Stimulated activated CD4-positive, alpha-beta T cell treated with anti-CD3 and anti-CD28 coated beads, TNF-alpha, amount 100 ng/mL, for 48 hours (primary cell): ENCODE data around the gene TMEM80.
A peak's percentile ranks its signal among the peaks of the same experiment; 100 is the strongest.

Source experiments
- DNase-seq, 3 donors: peaks; one replicate each; pipeline ENCODE4 v3.0.0-alpha.2; 2020; ENCODE audit warnings: low read depth in 3 of 3

TMEM80 gene

DNA sequence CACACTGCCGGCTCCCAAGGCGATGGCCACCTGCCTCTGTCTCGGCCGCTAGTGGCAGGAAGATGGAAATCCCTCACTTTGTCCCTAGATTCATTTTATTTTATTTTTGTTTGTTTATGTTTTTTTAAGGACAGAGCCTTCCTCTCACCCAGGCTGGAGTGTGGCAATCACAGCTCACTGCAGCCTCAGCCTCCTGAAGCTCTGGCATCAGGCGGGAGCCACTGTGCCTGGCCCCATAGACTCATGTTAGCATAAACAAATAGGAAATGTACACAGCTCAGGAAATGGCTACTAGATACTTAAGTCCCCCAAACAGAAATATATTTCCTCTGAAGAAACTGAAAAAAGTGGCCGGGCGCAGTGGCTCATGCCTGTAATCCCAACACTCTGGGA lies 3.5 kb downstream of the TMEM80 start:
- DNase-seq = no peak

DNA sequence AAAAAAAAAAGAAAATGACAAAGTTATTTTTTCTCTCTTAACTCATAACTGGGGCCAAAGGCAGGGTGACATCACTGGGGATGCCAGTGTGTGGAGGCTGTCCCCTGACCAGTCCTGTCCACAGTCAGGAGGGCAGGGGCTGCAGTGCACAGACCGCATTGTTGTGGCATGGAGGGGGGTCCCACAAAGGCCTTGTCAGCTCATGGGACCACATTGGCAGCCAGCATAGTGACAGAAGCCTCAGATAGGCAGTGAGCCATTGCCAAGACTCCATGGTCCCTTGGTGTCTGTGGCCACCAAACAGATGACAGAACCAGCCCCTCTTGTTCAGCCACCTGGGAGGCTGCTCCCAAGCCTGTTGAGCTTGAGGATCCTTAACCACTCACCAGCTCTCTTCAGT lies 4.1 kb downstream of the TMEM80 start:
- no peak for DNase-seq

DNA sequence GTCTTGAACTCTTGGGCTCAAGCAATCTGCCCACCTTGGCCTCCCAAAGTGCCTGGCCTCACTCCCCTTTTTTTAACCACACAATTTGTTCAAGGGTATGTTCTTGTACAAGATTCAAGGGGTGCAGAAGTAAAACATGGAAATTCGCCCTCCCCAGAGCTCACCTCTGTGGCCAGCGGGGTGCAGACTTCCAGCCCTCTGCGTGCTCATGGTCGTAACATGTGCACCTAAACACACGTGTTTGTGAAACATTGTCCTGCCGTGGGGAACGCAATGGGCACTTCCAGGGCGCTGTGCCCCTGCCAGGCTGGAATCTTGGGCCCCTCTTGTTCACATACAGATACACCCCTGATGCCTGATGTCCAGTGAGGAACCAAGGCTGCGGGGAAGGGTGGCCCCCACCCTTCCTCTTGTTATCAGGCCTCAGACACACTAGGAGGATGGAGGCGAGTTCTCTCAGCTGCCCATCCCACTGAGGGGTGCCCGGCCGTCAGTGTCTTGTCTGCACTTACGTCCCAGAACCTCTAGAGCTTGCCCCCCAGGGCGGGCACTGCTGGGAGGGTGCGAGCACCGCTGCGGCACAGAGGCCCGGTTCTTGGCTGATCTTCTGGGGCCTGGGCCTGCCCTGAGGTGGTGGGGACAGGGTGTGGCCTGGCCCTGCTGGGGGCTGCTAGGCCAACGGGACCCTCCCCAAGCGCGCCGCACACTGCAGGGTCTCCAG lies 6.3 kb downstream of the TMEM80 start:
- DNase-seq = no peak

DNA sequence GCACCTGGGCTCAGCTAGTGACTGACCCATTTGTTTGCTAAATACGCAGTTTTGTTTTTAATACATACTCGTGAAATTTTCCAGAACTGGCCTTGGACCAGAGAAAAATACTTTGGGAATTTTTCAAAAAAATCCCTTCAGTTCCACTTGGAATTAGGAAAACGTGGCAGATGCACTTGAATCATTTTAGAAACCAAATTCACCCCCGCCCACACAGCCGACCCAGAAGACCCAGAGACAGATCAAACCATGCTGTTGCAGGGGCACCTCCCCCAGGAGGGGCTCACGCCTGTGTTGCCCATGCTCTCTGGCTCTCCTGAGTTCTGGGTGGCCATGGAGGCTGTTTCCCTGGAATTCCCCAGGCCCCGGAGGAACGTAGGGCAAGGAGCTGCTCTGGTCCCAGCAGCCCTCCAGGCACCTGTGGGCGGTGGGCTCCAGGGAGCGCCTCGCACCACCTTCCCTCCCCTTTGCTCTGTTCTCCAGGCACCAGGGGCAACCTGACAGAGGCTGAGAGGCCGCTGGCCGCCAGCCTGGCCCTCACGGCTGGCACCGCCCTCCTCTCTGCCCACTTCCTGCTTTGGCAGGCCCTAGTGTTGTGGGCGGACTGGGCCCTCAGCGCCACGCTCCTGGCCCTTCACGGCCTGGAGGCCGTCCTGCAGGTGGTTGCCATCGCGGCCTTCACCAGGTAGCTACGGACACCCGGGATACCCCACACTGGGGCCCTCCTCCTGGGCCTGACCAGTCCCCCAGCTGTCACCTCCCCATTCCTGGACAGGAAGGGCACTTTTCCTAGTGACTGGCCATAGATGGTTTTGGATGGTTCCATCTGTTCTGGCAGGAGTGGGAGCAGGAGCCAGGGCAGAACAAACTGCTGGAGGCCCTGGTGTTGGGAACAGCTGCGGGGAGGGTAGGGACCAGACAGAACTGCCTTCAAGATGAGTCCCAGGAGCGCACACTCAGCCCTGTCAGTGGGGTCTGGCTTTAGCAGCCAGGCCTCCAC lies 7.1 kb downstream of the TMEM80 start:
- DNase-seq = no peak

DNA sequence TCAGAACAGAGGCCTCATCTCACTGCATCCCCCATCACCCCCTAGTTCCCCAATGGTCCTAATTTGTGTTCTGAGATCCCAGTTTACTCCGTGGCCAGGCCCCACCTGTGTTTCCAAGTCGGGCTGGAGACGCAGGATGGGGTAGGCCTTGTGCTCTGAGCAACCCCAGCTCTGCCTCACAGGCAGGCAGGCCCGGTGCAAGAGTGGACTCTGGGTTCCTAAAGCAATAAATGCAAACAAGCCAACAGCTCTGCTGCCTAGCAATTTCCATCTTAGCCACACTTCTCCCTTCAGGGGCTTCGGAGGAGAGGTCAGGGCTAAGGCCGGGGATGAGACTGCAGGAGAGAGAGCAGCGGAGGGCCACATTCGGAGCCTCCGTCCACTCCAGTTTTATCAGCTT lies 7.9 kb downstream of the TMEM80 start:
- no peak for DNase-seq

DNA sequence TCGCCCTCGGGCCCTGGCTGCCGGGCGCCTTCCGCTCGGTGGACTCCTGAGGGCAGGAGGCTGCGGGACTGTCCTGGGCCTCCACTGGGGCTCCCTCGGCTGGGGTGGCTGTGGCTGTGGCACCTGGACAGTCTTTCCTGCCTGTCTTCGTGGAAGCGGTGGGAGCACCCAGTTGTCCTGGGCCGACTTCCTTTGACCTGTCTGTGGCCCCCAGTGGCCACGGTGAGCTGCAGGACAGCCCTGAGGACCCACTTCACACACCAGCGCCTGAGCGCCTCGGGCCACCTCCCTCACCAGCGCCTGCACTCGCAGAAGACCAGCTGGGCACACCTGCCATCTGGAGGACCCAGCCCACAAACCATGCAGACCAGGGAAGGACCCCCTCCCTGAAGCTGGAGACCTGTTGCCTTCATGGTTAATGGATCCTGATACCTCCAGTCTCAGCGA lies 8.6 kb downstream of the TMEM80 start:
- no peak for DNase-seq

DNA sequence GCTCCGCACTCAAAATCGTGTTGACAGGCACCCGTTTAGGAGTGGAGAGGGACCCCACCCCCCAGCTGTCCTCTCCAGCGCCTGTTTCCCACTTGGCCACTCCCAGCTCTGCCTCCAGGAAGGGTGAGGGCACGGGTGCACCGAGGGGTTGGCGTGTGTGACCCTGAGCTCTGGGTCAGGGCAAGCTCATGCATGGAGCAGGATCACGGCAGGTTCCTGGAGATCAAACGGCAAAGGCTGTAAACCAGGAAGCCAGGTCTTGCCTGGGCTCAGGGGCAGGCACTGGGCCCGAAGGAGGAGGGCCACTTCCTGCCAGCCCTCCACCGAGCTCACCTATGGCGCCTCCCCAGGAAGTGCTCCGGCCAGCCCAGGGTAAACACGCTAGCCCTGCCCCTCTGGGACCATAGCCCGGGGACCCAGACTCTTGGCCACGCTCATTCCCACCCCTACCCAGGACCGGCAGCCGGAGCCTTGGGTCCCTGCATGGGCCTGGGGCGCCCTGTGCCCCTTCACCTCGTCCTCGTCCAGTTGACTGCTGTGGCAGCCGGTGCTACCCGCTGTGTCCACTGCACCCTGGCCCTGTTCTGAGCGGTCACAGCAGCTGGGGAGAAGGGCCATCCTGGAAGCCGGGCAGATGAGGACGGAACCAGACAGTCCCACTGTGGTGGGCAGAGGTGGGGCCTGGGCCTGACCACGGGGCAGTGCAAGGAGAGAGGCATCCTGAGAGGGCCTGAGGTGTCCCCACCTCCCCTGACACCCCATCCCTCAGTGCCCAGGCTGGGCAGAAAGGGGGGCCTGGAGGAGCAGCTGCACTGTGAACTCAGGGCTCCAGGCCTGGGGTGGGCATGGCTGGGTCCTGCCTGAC lies 9.4 kb downstream of the TMEM80 start:
- DNase-seq = no peak

DNA sequence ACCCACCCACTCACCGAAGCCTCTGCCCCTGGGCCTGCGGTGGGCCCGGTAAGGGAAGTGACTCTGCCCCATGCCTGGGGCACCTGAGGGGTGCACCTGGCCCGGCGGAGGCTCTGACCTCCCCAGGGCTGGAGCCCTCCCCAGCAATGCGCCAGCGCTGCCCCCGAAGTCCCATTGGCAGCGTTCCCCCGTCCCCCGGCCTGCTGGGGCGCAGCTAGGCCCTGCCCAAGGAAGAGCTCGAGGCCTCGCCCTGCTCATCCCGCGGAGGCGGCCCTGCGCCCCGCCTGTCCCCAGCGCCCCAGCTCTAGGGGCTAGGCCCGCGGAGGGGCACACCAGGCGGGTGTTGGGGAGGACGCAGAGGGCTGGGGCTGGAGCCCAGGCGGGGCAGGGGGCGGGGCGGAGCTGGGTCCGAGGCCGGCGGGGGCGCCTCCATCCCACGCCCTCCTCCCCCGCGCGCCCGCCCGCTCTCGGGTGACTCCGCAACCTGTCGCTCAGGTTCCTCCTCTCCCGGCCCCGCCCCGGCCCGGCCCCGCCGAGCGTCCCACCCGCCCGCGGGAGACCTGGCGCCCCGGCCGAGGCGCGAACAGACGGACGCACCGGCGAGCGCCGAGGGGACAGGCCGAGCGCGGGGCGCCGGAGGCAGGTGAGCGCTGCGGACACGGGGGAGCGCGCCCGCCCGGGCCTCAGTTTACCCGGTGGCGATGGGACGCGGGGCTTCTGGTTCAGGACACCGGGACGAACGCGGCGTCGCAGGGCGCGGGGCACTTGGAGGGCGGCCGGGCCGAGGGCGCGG lies 10.2 kb downstream of the TMEM80 start, which contains the start of gene EPS8L2:
Gene EPS8L2 (plus strand): TSS at position 586 of the 793 bp plus-strand sequence. CDS start 3,177 bp downstream, outside the sequence.
- no peak for DNase-seq

DNA sequence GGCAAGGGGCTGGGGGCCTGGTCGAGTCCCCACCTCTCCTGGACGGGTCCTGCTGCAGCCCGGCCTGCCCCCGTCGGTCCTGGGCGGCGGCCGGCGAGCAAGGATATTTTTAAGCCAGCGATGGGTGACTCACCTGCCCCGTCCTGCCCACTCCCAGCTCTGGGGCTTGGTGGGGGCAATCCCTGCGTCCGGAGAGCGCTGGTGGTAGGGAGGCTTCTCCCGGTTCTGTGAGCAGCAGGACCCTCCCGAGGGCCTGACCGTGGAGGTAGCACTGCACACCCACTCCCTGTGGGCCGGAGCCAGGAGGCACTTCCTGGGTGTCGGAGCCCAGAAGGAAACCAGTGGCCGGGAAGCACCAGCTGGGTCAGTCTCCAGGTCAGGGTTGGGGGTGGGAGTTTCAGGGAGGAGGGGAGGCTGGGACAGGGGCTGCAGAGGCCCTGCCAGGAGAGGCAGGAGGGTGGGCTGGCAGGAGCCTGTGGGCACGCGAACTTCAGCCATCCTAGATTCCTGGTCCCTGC lies 10.9 kb downstream of the TMEM80 start:
- no peak for DNase-seq

DNA sequence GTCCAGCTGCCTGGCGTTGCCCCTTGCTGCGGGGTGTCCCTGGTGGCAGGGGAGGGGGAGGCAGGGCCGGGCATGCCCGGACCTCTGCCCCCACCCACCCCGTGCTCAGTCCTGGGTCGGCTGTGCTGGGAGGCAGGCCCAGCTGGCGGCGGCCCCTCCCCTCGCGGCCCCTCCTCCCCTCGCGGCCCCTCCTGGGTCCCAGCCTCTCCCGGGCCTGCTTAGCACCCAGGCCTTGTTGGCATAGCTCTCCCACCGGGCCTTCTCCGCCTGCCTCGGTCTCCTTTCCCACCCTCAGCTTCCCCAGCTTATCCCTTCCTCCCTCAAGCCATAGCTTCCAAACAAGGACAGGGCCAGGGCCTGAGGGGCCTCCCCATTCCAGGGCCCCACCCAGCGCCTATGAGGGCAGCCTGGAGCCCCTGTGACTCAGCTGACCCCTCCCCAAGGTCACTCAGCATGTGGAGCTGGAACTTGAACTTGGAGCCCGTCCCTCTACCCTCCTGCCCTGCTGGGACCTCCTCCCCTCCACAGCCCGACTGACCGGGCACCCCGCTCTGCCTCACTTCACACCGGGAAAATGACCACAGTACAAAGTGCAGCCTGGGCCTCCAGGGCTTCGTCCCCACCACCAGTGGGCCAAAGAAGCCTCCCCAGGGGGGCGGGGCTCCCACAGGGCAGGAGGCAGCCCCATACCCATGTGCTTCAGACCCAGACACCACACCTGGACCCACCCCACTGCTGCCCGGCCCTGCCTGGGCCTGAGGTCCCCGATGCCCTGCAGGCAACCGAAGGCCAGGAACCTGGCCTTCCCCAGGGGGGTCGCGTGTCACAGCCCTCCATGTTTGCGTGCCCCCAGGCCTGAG lies 11.6 kb downstream of the TMEM80 start:
- DNase-seq = no peak

DNA sequence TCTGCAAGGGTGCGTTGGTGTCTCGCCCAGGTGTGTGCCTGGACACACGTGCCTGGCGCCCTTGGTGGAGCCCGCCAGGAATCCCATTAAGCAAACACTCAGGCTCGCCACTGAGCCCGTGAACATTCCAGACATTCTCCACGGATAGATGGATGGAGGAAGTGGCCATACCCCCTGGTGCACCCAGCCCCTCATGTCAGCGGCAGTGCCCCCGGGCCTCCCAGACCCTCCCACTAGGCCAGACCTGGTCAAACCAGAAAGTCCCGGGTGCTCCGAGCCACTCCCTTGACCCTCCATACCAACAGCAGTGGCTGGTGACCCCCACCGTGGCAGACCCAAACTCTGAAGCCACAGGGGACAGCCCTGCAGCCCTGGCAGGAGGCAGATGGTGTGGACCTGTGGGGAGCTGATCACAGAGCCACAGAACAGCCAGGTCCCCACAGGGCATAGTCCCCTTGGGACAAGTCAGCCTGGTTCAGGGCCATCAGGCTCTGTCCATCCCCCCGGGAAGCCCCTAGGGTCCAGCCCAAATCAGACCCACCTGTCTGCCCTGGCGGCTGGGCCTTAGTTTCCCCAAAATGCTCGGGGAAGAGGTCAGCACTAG lies 12.3 kb downstream of the TMEM80 start:
- no peak for DNase-seq

DNA sequence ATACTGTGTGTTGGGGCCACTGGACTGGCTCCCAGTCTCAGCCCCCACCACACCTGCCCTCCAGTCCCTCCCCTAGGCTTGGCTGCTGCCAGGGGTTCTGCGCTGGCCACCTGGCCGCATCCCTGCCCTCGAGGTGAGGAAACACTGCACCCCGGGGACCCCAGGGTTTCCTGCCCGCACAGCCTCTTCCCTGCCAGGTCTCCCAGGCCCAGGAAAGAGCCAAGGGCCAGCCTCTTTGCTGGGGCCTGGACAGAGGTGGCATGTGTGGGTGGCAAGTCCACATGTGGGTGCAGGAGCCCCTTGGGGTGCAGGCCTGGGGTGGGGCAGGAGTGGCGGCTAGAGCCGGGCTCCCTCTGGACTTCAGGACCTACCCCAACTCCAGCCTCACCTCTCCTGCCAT lies 12.9 kb downstream of the TMEM80 start:
- DNase-seq = no peak

DNA sequence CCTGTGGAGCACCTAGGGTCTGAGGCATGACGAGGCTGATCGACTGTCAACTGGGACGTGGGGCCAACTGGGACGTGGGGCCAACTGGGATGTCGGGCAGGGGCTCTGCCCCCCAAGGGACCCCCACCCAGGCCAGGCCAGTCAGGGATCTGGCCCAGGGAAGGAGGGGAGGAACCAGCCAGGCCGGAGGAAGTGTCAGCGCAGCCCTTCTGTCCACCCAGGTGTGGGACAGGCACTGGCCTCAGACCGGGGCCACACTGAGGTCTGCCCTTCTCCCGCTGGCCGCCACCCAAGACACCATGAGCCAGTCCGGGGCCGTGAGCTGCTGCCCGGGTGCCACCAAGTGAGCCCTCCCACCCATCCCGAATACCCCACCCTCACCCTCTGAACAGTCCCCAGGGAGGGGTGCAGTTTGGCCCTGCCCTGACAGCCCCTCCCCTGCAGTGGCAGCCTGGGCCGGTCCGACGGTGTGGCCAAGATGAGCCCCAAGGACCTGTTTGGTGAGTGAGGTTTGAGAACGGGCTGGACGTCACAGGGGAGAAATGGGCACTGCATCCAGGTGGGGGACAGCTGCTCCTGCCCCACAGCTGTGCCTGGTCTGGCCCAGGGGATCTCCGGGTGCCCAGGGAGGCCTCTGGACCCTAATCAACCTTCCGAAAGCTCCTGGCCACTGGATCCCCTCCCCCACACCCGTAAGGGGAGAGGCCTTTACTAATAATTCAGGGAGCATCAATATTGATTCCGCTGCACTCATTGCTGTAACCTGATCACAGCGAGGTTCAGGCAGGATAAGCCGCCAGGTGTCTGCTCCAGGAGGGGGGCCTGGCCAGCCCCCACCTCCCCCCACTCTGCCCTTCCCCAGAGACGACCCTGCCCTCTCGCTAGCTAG lies 13.7 kb downstream of the TMEM80 start:
- DNase-seq = no peak

DNA sequence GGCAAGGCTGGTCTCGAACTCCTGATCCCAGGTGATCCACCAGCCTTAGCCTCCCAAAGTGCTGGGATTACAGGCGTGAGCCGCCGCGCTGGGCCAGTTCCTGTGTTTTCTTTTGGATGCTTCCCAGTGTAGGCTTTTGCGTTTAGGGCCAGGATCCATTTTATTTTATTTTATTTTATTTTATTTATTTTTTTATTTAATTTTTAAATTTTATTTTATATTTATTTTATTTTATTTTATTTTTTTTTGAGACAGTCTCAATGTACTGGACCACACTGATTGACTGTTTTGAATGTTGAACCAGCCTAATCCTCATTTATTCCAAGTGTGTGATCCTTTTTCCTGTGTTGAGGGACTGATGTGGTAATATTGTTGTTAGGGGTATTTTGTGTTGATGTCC lies 18.8 kb downstream of the TMEM80 start:
- DNase-seq = no peak

DNA sequence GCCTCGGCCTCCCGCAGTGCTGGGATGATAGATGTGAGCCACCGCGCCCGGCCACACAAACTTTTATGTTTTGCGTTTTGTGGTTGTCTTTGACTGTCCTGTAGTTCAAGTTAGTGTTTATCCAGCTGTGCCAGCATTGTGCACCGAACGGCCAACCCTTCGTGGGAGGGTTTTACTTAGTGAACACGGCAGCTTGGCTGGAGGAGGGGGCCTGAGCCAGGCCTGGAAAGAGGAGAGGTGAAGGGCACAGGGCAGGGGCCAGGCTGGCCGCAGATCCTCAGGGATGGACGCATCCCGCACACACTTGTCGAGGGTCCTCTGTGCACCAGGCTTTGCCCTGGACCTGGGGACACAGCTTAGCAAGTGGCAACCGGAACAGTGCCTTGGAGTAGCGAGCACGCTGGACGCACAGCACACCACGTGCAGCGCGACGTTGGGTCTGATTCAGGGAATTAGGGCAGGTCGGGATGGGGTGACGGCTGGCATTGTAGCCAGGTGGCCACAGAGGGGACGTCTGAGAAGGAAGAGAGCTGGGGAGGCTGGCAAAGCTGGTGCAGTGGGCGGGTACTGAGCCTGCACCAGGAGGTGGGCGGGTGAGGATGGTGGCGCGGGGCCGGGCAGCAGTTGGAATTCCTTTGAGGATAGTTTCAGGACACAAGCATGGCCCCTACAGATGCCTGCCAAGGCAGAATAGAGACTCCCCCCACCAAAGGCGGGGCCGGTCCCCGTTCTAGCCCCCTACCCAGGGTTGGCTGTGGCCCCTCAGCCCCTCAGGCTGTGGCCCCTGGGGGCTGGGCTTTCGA lies 23.8 kb downstream of the TMEM80 start:
- no peak for DNase-seq

DNA sequence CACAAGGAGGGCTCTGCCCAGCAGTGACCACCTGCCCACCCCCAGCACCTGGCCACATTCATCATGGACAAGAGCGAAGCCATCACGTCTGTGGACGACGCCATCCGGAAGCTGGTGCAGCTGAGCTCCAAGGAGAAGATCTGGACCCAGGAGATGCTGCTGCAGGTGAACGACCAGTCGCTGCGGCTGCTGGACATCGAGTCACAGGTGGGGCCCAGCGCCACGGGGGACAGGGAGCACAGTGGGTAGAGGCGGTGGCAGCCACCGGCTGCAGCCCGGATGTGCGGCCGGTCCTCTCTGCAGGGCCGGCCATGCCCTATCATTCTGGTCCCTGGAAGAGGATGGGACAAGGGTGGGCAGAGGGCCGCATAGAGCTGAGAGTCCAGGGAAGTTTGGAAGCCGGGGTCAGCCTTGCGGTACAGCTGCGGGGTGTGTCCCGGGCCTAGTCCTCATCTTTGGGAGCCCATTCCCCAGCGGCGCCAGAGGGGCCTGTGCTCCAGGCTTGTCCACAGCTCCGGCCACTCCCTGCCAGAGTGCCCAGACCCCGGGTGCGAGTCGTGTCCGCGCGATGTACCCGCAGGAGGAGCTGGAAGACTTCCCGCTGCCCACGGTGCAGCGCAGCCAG lies 24.5 kb downstream of the TMEM80 start:
- DNase-seq = no peak

DNA sequence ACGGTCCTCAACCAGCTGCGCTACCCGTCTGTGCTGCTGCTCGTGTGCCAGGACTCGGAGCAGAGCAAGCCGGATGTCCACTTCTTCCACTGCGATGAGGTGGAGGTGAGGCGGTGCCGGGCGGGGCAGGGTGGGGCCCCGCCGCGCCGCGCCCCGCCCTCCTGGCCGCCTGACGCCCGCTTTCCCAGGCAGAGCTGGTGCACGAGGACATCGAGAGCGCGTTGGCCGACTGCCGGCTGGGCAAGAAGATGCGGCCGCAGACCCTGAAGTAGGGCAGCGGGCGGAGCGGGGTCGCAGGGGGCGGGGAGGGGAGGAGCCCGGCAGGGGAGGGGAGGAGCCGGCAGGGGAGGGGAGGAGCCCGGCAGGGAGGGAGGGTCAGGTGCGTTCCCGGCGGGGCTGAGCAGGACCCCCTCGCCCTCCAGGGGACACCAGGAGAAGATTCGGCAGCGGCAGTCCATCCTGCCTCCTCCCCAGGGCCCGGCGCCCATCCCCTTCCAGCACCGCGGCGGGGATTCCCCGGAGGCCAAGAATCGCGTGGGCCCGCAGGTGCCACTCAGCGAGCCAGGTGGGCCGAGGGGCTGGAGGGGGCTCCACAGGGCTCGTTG lies 25.1 kb downstream of the TMEM80 start:
- DNase-seq = peak in 1 of 3 donors; percentile 61
